Esophagus muscularis mucosa (tissue), 3 donors: Measurements from ENCODE around the gene COG2.

ENCODE experiments used
- CTCF ChIP-seq, 3 experiments: fragments of 200-600 bp in 2 of 3; fragments of 450-650 bp in 1 of 3; sonication (generic) in 2 of 3; IDR thresholded peaks; one replicate each; pipeline ENCODE4 v1.5.1; 2017 to 2019; ENCODE audit warnings: antibody characterized with exemption in 3 of 3, mild to moderate bottlenecking in 2 of 3, moderate library complexity in 1 of 3
- POLR2A ChIP-seq: fragments of 450-650 bp; IDR thresholded peaks from one replicate; pipeline ENCODE4 v1.6.1; 2017; ENCODE audit warnings: antibody characterized with exemption, moderate library complexity, mild to moderate bottlenecking, low read depth
- POLR2AphosphoS5 ChIP-seq, 2 donors: sonication (generic); formaldehyde crosslinking; IDR thresholded peaks; one replicate each; pipeline ENCODE4 v1.6.1; 2017; ENCODE audit warnings: antibody characterized with exemption in 2 of 2

- TF ChIP-seq CTCF (IDR thresholded peaks at IDR 0.05) (no peak), POLR2AphosphoS5 (IDR thresholded peaks at IDR 0.05) (no peak), POLR2A (no peak)
Observed at GRCh38 chr1:230704830-230705229, 62.5 kb downstream of the COG2 start.
